DMS 273 (cell line): ENCODE data around the gene ZBTB3.
"Not testable (repeated sequence)": the region's sequence is repeated elsewhere in the genome, so short reads cannot be mapped to it uniquely, and the experiment has no call there.

Experiments
- DNase-seq: peaks from one replicate; lab custom pipeline; 2025; ENCODE audit not compliant: unreplicated experiment; lab: John Stamatoyannopoulos, UW

The ZBTB3 gene

GRCh38 chr11:62716816-62717215 is 37.1 kb downstream of the ZBTB3 start:
- no peak for DNase-seq

- no peak for DNase-seq
These were observed 37.8 kb downstream of the ZBTB3 start for GRCh38 chr11:62716206-62716605.

- DNase-seq = no peak
These were observed 38.5 kb downstream of the ZBTB3 start for GRCh38 chr11:62715150-62716130.

- DNase-seq = no peak
These were observed 40.6 kb downstream of the ZBTB3 start for GRCh38 chr11:62713343-62713742.

GRCh38 chr11:62712861-62713260 is 41.1 kb downstream of the ZBTB3 start:
- DNase-seq = no peak

GRCh38 chr11:62712276-62712812 is 41.6 kb downstream of the ZBTB3 start:
- DNase-seq = no peak

DNA sequence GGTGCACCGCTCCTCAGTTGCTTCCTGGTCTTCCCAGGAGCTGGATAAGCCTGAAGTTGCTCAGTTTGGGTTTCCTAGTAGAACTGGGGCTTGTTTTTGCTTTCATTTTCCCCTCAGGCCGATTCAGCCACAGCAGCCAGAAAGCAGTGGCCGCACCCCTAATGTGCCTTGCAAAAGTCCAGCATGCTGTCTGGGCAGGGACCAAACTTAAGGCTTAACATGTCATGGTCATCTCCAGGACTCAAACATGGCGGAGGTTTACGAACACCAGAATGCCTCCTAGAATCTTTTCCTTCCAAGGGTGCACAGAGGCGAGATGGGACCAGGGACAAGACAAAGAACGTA is 44.0 kb downstream of the ZBTB3 start:
- DNase-seq = peak; percentile 63

DNA sequence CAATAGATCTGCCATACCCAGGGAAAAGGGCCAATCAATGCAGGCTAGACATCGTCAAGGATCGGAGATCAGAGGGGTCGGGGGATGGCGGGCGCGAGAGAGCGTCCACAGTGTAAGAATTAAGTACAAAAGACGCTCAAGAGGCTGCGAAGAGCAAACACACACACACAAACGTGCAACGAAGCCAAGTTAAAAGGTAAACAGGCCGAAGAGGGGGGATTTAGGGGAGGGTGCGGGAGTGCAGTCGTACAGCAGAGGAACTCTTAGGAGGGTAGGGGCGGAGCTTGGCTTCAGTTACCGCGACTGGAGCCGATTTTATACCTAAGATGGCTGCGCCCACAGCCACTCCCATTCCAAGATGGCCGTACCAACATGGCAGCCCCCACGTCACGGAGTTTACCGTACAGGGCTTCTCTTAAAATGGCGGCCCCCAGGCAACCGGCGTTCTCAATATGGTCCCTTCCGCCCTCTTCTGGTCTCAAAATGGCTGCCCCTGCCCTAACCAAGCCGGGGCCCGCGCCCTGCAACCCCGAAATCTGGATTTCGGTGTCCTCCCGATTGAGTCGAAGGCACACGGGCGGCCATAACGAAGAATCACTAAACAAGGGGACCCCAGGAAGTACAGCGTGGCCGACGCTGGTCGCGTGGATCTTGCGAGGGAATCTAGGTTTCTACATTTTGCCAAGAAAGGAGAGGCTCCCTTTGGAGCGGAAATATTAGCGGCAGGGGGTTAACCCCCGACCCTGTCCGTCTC is 44.5 kb downstream of the ZBTB3 start:
- DNase-seq = peak; percentile 98

DNA sequence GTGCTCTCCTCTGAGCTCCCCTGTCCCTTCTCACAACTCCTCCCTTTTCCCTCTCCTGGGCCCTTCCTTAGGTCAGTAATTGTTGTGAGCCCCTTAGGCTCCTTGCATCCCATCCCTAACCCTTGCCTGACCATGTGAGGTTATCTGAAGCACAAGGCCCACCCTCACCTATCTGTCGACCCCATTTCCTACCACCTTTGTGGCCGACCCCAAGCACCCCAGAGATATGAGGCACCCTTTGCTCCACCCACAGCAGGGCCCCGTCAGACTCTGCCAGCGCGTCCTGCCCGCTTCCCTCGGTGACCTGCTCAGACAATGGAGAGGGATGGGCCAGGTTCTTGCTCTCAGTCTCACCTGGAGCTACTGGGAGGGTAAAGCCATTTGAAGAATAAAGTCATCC is 45.2 kb downstream of the ZBTB3 start:
- no peak for DNase-seq

DNA sequence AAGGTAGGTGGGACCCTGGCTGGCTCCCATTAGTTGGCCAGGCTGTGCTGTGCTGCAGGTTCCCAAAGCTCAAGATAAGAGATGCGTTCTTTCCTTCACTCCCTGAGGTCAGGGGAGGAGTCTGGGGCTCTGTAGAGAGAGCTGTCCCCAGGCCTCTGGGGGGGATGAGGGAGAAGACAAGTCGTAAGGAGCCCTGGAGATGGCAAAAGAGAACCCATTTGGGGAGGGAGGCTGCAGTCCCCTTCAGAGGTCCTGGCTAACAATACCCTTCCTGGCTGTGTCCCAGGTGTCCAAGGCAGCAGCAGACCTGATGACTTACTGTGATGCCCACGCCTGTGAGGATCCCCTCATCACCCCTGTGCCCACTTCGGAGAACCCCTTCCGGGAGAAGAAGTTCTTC is 45.6 kb downstream of the ZBTB3 start:
- no peak for DNase-seq

DNA sequence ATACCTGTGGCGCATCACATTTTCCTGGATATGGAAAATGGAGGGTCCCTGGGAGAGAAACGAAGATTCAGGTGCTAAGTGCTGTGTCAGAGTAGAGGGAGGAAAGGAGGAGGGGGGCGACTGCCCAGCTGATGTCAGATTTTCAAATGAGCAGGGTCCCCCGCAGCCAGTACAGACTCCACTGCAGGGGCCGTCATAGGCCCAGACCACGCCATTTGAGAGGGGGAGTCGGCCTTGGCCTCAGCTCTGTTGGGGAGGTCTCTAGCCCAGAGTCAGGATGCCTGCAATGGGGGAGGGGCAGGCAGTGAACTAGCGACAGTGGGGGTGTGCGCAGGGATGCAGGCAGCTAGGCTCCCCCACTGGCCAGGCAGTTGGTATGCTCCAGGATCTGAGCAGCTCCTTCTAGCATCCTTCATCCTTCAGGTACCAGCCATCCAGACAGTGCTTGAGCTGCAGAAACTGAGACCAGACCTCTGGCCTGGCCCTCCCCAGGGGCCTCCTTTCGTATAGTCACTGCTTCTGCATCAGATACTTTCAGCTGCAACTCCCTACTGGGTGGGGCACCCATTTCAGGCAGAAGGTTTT is 46.6 kb downstream of the ZBTB3 start, which contains the start of the genes BSCL2 and GNG3:
TSS of gene BSCL2 (minus strand) at position 148 of the 585 bp plus-strand sequence. CDS start 229 bp downstream, outside the sequence.
TSS of gene GNG3 (plus strand) at position 400 of the 585 bp plus-strand sequence. CDS start 620 bp downstream, outside the sequence.
- DNase-seq = peak; percentile 30

GRCh38 chr11:62706850-62707247 is 47.1 kb downstream of the ZBTB3 start:
- no peak for DNase-seq

DNA sequence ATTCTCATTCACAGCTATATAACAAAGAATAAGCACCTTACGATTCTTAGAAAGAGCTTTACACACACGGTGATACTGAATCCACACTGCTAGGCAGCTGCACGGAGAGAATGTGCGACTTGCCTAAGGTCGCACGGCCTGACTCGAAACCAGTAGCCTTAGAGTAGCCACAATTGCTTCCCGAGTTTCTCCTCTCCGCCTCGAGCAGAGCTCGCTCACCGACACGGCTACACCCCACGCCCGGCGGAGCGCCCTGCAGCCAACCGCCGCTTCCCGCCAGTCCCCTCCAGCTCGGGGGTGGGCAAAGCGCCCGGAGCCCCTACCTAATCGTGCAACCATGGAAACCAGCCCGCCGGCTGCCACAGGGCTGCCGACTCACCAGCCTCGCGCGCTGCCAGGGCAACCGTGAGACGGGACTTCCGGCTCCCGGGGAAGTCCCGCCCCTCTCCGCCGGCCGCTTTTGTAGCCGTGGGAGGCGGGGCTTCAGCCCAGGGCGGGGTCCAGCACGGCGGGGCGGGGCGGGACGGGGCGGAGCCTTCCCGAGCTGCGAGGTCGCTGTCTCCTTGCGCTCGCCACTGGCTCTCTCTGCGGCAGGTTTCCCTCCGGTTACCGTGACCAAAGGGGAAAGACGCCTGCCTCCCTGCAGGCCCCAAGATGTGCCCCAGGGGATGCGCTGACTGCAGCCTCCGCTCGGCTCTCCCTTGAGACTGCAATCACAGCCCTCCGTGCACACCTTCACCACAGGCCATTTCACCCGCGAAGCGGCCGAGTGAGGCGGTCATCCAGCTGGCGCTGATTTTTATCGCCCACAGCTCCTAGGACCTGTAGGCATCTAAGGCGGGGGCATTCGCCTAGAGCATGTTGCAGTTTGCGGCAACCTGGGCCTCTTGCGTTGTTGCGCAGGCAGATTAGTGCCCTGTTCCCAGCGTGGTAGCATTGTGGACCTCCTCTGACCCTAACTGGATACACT is 47.8 kb downstream of the ZBTB3 start:
- DNase-seq = peak; percentile 96

GRCh38 chr11:62705413-62705812 is 48.5 kb downstream of the ZBTB3 start:
- DNase-seq = peak; percentile 45

GRCh38 chr11:62703921-62704320 is 50.0 kb downstream of the ZBTB3 start:
- not testable (repeated sequence) for DNase-seq

- no peak for DNase-seq
These were observed 51.7 kb downstream of the ZBTB3 start for GRCh38 chr11:62702246-62702645.
